Right lobe of liver (tissue), 6 donors: Measurements from ENCODE around the gene BTG1. TPM values are rescaled to one million over a fixed set of nuclear protein-coding genes. Genes with fewer than 3 reads are reported as not detected.
A peak's percentile ranks its signal among the peaks of the same experiment; 100 is the strongest.

ENCODE experiments used
- ATAC-seq, 4 donors: fragments of 200-7000 bp; cut with Tn5 transposase; one replicate each; pipeline ENCODE4 v1.9.1; 2020; ENCODE audit warnings: mild to moderate bottlenecking in 4 of 4, moderate library complexity in 4 of 4
- DNase-seq, 3 donors: peaks; one replicate each; pipeline ENCODE4 v3.0.0-alpha.2; 2020
- H3K27ac ChIP-seq, 3 donors: fragments of 200-600 bp; one replicate each; pipeline ENCODE4 v1.8.0; 2022
- H3K27me3 ChIP-seq, 2 donors: fragments of 200-600 bp; one replicate each; pipeline ENCODE4 v1.8.0; 2022
- H3K36me3 ChIP-seq, 4 donors: fragments of 200-600 bp; sonication (generic) in 1 of 4; one replicate each; pipeline versions ENCODE4 v1.5.1 to v1.8.0; 2017 to 2022; ENCODE audit warnings: control low read depth in 1 of 4
- H3K4me1 ChIP-seq, 4 donors: fragments of 200-600 bp; sonication (generic) in 1 of 4; one replicate each; pipeline versions ENCODE4 v1.5.1 to v1.8.0; 2017 to 2022; ENCODE audit warnings: control low read depth in 1 of 4
- H3K4me3 ChIP-seq, 3 donors: fragments of 200-600 bp; one replicate each; pipeline ENCODE4 v1.8.0; 2022
- H3K9me3 ChIP-seq, 4 donors: fragments of 200-600 bp; sonication (generic) in 1 of 4; one replicate each; pipeline versions ENCODE4 v1.5.1 to v1.8.0; 2017 to 2022; ENCODE audit warnings: control low read depth in 1 of 4
- CTCF ChIP-seq, 4 donors: fragments of 200-600 bp in 3 of 4; fragments of 450-650 bp in 1 of 4; IDR thresholded peaks; one replicate each; pipeline versions ENCODE4 v1.5.1 to v1.8.0; 2016 to 2022; ENCODE audit warnings: antibody characterized with exemption in 4 of 4, mild to moderate bottlenecking in 2 of 4
- POLR2A ChIP-seq: fragments of 450-650 bp; IDR thresholded peaks from one replicate; pipeline ENCODE4 v1.6.1; 2017; ENCODE audit warnings: antibody characterized with exemption, mild to moderate bottlenecking
- WGBS: methylation state at CpG from one replicate; pipeline ENCODE4 v1.1.6; 2018; ENCODE audit warnings: low coverage, low lambda C conversion rate; ENCODE audit not compliant: insufficient coverage; ENCODE audit errors: missing lambda C conversion rate; 5-methylcytosine and 5-hydroxymethylcytosine counted together
- intact Hi-C, 2 donors: fragments of 100-400 bp; cut with DNase I; formaldehyde crosslinking; loops; one replicate each; pipeline versions ENCODE4 v1.11.2 to v1.14.1; 2022
- total RNA-seq, 6 experiments: library from RNA; depleted of rRNA in 2 of 6; stranded (reverse); fragments of >200 nt in 2 of 6; fragmentation: NEBNext Ultra II Directional in 3 of 6; extraction: Animal tissue kit (Norgen Biotek cat#: 25700) in 3 of 6; gene quantifications; one replicate each; pipeline versions ENCODE4 v1.1.0 to v1.2.4, GENCODE V29; 2016 to 2023
- donor health status: DM: no; HTN: yes; CAD: no.
- donor health status: DM: no; HTN: no; CAD: no.
- donor health status: DM: no; HTN: no; CAD: no.
- donor health status: DM: no; HTN: yes; CAD: no.
- donor health status: DM: no; HTN: yes; CAD: no.

BTG1 gene
- total RNA-seq, 6 experiments from 2014 or later: 23.4 to 129 (median 52.8) TPM

DNA sequence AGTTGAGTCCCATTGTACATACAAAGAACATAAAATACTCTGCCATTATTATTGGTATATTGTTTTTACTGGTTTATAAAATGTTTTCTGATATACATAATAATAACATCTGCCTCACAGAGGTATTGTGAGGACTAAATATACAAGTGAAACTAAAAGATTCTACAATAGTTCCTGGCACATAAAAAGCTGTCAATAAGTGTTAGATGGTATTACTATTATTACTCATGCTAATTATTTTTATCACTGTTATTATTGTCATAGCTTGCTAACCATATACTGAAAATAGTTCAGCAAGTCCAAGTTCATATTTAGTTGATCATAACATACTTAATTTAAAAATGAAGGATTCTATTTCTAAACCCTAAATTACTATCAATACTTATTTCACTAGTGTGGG lies 34.4 kb downstream of the BTG1 start:
- Histone ChIP-seq H3K27ac (no peak overlapping the region), H3K4me1 (peaks cover 0 to 10% (median 0%) of the 10 kb centered on the region in 4 donors), H3K9me3 (no peaks in the 10 kb centered on the region), H3K36me3 (no peaks in the 10 kb centered on the region), H3K27me3 (no peaks in the 10 kb centered on the region), H3K4me3 (no peak overlapping the region)
- no peak for DNase-seq
- no peak for ATAC-seq
- TF ChIP-seq CTCF (IDR thresholded peaks at IDR 0.05) (no peak), POLR2A (no peak)
- intact Hi-C loops: no loop called here

DNA sequence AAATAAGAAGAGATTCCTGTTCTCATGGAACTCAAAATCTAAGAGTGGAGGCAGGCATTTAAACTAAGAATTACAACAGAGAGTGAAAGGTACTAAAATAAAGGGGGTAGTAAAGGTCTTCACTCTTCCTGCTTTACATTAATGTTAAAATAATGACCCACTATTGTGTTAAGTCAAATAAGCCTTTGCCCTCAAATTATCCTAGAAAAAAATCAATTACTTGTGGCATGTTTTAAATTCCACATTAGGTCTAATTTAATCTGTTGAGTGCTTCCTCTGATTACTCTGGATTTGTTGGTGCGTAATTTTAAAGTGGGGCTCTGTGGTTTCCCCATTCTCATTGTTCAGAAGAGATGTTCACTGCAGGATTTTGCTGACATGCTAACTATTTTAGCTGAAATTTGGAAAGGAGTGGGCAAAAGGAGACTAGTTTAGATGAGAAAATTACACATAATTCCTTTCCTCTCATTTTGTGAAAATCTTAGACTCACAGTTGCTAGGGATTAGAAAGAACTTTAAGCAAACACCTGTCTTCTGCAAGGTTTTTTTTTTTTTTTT lies 35.5 kb downstream of the BTG1 start:
- intact Hi-C loops: no loop called here
- no peaks in the 10 kb centered on the region for H3K27me3 ChIP-seq
- ATAC-seq: no peak
- no peak for DNase-seq
- H3K4me1 ChIP-seq: peaks cover 0 to 10% (median 0%) of the 10 kb centered on the region in 4 donors
- no peaks in the 10 kb centered on the region for H3K9me3 ChIP-seq
- WGBS: 54% methylated on average over 1 of the region's 1 CpG
- TF ChIP-seq POLR2A (no peak), CTCF (IDR thresholded peaks at IDR 0.05) (no peak)
- no peaks in the 10 kb centered on the region for H3K36me3 ChIP-seq
- H3K4me3 ChIP-seq: no peak overlapping the region
- no peak overlapping the region for H3K27ac ChIP-seq

GRCh38 chr12:92109613-92110012 lies 36.0 kb downstream of the BTG1 start:
- ATAC-seq: no peak
- intact Hi-C loops: no loop called here
- DNase-seq: no peak
- WGBS: 80% methylated on average over 3 of the region's 4 CpGs
- TF ChIP-seq POLR2A: no peak
- Histone ChIP-seq H3K9me3 (no peaks in the 10 kb centered on the region), H3K4me1 (peaks cover 0 to 10% (median 0%) of the 10 kb centered on the region in 4 donors), H3K27ac (no peak overlapping the region), H3K27me3 (no peaks in the 10 kb centered on the region), H3K36me3 (no peaks in the 10 kb centered on the region), H3K4me3 (no peak overlapping the region)

DNA sequence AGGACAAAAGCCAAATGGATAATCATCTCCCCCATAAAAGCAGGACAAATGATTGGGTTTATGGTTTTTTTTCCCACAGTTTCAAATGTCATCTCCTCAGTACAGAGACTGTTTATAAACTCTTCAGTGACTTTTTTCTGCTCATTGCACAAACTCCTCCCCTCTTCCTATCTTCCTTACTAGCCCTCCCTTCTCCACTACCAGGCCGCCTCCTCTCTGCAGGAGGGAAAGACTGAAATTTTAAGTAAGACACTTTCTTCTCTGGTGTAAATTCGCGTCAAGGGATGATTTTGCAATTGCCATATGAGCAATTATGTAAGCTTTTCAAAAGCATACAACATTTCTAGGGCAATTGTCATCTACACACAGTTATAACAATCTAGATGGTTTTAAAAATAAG lies 37.0 kb downstream of the BTG1 start:
- Histone ChIP-seq H3K27ac (no peak overlapping the region), H3K27me3 (no peaks in the 10 kb centered on the region), H3K4me1 (peaks cover 0 to 10% (median 0%) of the 10 kb centered on the region in 4 donors), H3K4me3 (no peak overlapping the region), H3K9me3 (no peaks in the 10 kb centered on the region), H3K36me3 (no peaks in the 10 kb centered on the region)
- no peak for TF ChIP-seq POLR2A
- TF ChIP-seq CTCF (IDR thresholded peaks at IDR 0.05): no peak
- WGBS: 42% methylated on average over 3 of the region's 3 CpGs
- intact Hi-C loops: no loop called here
- no peak for DNase-seq
- peak in 3 of 4 donors; percentile 23 to 45 (median 32) for ATAC-seq

- DNase-seq: no peak
- H3K27ac ChIP-seq: no peak overlapping the region
- no peaks in the 10 kb centered on the region for H3K36me3 ChIP-seq
- TF ChIP-seq POLR2A (no peak), CTCF (IDR thresholded peaks at IDR 0.05) (no peak)
- H3K4me3 ChIP-seq: no peak overlapping the region
- no peaks in the 10 kb centered on the region for H3K27me3 ChIP-seq
- intact Hi-C loops: no loop called here
- ATAC-seq: no peak
- WGBS: 57% methylated on average over 5 of the region's 7 CpGs
- H3K4me1 ChIP-seq: peaks cover 0 to 10% (median 0%) of the 10 kb centered on the region in 4 donors
- no peaks in the 10 kb centered on the region for H3K9me3 ChIP-seq
Measured at GRCh38 chr12:92107621-92108131, 38.0 kb downstream of the BTG1 start.
